Activated CD8-positive, alpha-beta memory T cell treated with anti-CD3 and anti-CD28 coated beads, Interleukin-2, amount 50 U/mL, for 1 hour (primary cell): ENCODE data around the gene C10orf105.

Experiments used
- DNase-seq: peaks from one replicate; pipeline ENCODE4 v3.0.0-alpha.2; 2020; ENCODE audit errors: extremely low read depth

C10orf105 gene

DNA sequence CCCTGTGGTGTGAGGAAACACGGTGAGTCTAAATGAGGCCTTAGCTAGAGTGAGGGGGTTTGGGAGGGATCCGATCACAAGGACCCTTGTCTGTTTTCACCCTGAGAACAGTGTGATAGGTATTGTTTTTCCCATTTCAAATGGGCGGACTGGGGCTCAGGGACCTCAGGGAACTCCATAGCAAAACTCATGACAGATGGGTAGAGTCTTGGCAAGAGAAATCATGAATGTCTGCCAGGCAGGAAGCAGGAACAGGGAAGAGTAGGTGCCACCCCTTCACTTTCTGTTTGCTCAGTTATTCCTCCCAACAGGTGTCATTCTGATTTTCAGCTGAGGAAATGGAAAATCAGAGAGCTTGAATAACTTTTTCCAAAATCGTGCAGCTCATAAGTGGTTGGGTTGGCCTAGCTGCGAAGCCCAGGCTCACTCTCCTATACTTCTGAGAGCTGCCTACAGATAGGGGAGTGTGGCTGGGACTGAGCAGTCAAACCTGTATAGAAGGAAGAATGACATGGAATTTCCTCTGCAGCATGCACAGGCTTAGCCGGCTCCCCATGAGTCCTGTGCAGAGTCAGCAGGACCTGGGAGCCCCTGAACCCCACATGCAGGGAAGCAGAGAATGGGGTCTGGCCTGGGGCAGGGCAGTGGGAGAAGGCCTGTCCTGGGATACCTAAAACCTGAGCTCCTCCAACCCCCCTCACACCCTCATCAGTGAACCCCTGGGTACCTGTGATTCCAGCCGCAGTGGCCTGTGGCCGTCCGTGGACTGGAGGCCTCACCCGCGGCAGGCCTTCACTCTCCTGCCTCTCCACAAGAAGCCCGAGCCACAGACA, 17.6 kb upstream of the C10orf105 start:
- no peak for DNase-seq

DNA sequence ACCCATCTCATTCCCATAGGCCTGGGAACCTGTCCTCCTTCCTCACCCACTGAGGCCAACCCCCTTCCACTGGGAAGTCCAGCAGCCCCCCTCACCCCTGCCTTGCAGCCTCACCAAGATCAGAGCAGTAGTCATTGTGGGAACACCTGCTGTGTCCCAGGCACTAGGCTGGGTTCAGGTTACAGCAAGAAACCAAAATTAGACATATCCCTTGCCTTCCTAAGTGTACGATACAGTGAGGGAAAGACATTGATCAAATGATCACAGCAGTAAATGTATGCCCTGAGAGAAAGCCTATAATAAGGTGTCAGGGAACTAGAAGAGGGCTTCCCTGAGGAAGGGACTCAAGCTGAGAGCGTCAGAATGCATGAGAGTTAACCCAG, 17.0 kb upstream of the C10orf105 start:
- DNase-seq, result no peak

DNA sequence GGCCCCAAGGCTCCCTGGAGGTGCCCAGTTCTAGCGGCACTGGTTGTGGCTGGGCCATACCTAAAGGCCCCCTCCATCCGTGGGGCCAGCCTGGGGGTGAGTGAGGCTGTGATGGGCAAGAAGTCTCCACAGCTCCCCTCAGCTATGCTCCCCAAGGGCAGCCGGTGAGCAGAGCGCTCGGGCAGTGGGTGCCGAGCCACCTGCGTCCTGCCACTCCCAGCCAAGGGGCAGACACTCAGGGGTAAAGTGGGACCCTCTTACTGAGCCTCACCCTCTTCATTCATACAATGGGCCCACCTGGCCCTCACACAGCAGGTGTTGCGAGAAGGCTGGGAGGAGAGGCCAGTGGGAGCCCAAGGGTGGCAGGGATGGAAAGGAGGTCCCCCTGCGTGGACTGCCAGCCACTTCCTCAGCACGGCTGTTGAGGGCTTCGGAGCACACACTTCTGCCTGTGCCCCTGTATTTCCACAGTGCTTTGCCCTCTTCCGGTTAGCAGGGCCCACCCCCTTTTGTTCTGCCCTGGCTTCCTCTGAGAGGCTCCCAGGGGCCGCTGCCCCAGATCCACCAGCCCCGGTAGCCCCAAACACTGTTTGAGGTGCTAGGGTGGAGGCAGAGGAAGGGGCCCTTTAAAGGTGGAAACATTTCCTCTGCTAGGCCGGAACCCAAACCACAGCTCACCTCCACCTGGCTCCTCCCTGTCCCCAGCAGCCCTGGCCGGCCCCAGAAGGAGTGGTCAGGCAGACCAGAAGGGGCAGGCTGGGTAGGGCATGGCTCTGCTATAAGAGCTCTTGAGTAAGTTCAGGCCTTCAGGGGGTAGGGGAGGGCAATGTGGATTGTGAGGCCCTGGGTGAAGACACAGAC, 16.4 kb upstream of the C10orf105 start:
- DNase-seq, result no peak

DNA sequence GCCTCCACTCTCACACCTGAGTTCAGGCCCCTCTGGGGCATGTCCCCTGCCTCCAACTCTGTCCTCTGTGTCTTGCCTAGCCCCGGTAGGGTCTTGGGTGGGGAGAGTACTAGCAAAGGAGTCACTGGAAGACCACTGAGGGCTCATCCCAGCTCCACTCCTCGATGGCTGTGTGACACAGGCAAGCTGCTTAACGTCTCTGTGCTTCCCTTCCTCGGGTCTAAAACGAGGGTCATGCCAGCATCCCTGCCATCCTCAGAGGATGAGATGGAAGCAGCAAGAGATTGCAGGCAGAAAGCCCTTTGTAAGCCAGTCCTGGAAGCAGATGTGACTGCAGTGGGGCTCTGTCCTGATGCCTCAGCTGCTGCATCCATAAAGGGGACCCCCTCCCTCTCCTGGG, 15.2 kb upstream of the C10orf105 start:
- no peak for DNase-seq

DNA sequence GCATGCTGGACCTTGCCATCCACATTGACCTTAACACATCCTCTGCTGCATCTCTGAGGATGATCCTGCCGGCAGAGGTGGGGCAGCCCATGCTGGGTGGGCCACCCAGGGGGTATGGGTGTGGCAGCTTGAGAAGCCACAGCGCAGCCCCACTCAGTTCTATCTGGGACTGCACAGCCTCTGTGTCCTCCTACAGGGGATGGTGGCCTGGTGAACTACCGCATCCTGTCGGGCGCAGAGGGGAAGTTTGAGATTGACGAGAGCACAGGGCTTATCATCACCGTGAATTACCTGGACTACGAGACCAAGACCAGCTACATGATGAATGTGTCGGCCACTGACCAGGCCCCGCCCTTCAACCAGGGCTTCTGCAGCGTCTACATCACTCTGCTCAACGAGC, 12.2 kb upstream of the C10orf105 start:
- DNase-seq, result no peak

DNA sequence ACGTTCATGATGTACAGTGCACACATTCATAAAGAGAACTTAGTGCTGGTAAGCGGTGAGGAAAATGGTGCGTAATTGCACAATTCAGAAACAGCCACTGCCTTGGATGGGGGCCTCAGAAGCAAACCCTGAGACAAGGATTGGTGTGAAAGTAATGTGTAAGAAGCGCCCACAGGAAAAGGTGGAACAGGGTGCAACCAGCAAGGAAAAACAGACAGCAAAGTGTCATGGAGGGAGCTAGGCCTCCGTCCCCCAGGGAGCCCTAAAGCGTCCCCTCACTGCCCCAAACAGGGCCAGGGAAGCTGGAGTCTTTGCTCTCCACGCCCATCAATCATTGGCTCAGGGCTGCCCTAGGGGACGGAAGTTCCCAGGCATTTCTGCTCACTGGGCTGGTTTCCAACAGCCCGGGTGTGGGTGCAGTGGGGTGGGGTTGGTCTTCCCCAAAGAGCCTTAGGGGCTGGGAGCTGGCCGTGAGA, 9.6 kb upstream of the C10orf105 start:
- DNase-seq, result no peak

DNA sequence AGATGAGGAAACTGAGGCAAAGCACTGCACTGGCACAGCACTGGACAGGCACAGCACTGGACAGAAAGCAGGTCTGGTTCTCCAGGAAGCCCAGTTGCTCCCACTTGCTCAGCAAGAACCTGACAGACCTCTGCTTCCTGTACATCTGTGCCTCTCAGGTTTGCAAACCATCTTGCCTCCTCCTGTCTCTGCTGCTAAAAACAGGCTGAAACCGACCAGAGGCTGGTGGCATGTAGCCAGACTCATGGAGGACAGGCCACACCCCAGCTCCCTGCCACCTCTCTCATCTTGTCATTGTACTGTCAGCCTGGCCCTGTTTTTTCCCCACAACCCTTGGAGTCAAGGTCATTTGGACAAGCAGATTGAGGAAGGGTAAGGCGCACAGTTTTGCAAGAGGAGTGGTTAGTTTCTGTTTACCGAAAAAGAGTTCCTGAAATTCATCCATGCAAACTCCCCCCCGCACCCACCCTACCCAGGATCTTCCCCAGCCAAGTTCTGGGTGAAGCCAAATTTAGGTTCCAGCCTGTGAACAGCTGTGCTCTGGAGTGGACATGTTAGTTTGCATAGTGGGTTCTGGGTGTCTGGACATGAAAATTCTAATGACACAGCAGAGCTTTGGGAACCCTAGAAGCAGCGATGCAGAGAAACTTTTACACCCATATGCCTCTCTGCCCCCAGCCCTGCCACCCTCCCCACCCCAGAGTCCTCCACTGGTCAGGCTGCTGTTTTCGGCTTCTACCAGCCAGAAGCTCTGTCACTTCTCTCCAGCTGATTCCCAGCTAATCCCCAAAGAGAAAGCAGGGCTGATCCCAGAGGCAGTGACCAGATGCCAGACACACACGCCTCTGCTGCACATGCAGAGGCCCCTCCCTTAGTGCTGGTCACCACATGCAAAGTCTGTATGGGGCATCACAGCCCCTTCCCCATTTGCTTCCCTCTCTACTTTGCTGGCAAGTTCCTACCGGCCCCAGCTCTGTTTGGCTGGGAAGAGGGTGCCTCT, 8.5 kb upstream of the C10orf105 start:
- DNase-seq, result no peak

DNA sequence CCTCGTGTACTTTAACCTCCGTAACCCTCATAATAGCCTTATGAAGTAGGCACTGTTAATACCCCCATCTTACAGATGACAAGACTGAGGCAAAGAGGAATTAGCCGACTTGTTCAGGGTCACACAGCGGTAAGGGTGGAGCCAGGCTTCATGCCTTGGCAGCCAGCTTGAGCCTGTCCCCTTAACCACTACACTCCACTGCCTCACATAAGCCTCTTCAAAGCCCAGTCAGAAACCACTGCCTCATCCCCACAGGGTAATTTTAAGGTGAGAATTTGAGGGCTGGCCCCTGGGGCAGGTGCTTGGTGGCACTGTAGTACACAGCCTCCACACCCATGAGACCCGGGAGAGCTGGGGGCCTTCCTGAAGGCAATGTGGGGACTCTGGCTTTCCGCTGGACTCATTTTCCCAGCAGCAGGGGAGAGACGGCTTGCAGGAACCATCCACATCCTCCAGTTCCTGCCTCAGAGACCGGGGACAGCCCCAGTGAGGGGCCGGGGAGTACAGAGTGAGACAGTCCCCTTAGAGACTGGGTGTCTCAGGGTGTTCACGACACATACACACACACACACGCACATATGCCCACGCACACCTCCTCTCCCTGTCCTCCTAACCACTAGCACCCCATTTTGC, 7.6 kb upstream of the C10orf105 start:
- no peak for DNase-seq

DNA sequence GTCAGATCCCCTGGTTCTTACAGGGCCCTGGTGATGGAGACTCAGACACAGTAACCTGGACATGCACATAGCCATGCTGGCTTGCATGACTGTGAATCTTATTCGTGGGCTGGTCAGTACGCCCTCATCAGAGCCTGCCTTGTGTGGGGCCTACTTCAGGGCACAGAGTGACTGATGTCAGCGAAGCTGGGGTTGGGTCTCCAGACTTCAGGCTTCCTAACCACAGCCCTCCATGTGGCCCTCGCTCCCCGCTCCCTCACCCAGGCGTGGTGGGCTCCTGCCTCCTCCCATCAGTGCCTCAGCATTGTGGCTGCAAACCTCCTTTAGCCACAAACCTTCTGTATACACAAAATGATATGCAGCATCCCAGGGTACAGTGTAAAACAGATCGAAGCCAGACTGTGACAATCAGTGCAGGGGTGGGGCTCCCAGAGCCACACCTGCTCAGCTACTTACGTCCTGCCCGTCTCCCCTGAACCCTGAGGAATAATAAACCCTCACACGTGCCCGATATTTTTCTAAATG, 7.1 kb upstream of the C10orf105 start:
- DNase-seq, result no peak

DNA sequence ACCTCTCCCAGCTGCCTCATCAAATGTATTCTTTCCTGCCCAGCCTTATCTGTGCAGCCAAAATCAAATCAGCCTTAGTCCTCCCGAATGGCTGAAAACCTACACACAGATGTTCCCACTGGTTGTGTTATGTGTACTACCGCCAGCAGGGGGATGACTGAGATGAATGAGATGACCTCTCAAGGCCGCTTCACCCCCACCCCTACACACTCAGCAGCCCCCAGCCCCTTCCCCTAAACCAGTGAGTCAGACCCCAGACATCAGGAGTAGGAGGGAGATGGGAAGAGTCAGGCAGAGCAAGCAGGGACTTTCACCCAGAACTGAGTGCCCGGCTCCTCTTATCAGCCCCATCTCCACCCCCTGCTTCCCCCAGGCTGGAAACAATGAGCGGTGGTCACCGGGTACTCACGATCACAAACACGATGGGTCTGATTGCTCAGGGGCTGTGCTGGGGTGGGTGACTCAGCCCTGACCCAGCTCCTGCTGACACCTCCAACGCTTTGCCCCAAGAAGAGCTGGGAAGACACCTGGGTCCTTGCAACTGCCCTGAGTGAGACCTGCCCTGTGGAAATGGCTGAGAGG, 6.5 kb upstream of the C10orf105 start:
- no peak for DNase-seq

DNA sequence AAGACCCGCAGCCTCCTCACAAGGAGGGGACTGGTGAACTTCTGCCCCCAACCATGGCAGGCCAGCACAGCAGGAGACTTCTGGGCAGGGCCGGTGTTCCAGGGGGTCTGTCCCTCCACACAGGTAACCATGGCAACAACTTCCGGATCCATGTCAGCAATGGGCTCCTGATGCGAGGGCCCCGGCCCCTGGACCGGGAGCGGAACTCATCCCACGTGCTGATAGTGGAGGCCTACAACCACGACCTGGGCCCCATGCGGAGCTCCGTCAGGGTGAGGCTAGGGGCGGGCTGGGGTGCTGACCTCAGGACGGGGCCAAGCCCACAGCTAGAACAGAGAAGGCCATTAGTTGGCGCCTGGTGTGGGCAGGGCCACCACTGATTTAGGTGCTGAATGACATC, 5.7 kb upstream of the C10orf105 start:
- DNase-seq, result no peak

DNA sequence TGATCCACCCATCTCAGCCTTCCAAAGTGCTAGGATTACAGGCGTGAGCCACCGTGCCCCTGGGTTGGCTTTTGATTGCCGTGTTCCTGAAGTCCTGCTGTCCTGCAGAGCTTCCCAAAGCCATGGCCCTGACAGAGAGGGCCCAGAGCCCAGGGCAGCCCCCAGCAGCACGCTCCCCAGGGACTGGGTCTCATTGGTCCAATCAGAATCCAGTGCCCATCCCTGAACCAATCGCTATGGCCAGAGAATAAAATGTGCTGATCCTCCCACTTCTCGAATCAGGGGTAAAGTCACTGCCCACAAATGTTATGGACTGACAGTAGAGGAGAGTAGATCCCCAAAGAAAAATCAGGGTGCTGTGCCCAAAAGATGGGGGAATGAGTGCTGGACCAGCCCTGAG, 5.0 kb upstream of the C10orf105 start:
- no peak for DNase-seq

DNA sequence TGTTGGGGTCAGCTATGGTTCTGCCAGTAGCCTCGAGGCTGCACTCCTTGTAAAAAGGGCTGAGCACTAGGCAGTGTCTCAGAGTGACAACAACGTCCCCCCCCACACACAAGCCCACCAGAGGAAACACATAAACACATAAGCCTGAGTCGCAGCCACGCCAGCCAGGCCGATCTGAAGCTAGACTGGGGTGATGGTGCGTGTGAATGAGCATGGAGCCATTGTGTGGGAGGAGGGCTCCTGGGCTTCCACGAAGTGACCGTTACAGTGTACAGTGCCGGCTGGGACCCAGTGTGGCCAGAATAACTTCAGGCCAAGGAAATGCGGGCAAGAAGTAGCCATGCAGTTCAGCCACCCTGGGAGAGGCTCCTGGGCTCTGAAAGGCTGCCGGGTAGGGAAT, 3.7 kb upstream of the C10orf105 start:
- no peak for DNase-seq

DNA sequence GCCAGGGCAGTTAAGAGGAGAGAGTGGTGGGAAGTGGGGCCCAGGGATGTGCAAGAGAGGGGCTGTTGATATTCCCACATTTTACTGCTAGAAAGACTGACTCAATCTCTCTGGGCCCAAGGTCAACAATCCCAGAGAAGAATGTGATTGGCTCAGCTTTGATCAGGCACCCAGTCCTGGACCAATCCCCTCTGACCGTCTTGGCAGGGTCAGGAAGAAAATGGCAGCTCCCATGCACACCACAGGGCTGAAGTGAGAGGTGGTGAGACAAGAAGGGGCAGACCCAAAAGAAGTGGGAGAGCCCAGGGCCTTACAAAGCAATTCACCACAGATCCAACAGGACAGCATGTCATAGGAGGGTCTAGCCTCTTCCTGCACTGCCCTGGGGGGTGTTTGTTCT, 3.3 kb upstream of the C10orf105 start:
- no peak for DNase-seq

DNA sequence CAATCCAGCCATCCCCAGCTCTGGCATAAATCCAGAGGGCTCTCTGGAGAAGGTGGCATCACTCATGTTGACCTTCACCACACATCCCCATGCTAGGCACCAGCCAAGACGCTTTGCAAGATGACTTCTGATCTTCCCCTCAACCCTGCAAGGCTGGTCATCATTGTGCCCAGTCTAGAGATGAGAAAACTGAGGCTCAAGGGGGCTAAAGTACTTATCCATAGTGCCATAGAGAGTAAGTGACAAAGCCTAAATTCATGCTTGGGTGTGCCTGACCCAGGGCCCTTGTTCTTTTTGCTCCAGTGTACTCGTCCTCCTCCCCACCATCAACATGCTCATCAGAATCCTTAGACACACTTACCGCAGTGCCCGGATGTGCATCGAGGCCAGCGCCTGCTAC, 1.7 kb upstream of the C10orf105 start:
- DNase-seq, result no peak

DNA sequence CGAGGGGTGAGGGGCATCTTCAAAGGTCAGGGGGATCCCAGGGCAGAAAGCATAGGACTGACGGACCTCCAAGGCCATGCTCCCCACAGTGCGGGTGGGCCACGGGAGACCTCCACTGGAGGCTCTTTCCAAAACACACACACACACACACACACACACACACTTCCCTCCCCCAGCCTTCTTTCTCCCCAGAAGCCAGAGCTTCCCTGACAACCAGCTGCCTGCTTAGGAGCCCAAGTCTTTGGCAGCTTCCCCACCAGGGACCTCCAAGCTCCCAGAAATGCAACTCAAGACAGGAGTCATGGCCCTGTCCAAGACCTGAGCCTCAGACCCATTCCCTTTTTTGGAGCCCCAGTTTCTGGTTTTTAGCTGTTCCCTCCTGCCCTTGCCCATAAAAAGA, 710 bp upstream of the C10orf105 start:
- DNase-seq, result no peak

DNA sequence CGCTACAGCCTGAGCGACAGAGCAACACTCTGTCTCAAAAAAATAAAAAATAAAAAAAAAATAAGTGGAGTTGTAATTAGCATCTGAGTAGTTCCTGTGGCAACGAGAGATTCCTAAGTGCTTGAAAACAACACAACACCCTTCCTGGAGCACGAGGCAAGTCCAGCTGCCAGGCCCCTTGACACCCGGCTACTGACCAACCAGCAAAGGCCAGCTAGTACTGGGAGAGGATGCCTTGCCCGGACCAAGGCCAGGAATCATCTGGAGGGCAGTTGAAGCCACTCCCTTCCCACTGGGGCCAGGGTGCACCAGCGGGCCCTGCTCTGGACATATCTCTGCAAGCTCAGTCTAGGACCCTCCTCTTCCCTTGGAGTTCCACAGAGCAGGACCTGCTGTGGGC, 536 bp downstream of the C10orf105 start:
- DNase-seq, result no peak

DNA sequence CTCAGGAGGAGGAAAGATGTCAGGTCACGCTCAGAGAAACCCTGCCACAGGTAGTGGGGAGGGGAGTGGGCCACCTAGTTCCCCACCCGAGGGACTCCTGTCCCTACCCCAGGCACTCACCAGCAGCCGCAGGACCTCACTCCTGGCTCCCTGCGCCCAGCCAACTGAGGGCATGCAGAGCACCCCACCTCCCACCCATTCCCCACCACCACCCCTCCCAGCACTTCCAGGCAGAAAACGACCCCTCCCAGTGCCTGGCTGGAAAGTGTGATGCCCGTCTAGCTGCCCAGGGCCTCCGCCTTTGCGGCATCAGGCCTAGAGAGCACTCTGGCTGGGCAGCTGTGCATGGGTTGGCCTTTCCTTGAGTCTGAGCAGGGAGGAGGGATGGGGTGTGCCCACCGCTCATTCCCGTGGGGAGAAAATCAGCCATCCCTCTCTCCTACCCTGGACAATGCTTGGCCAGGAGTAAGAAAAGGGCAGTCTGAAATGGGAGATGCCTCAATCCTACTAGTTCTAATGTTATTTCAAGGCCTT, 1.3 kb downstream of the C10orf105 start:
- no peak for DNase-seq

DNA sequence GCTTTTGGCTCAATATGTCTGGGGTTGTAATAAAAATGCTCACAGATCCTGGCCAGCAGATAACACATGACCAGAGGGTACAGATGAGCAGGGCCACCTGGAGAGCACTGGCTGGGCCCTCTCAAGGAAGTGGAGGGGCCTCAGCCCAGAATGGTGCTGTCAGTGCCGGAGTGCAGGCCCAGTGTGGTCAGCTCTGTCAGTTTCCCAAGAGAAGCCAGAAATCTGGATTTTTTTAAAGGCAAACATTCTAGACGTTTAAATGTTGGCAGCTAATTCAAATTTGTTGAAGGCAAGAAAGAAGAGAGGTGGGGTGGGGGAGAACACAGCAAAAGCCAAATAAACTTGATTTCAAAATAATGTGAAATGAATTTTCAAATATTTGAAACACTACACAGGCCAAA, 2.0 kb downstream of the C10orf105 start:
- no peak for DNase-seq

DNA sequence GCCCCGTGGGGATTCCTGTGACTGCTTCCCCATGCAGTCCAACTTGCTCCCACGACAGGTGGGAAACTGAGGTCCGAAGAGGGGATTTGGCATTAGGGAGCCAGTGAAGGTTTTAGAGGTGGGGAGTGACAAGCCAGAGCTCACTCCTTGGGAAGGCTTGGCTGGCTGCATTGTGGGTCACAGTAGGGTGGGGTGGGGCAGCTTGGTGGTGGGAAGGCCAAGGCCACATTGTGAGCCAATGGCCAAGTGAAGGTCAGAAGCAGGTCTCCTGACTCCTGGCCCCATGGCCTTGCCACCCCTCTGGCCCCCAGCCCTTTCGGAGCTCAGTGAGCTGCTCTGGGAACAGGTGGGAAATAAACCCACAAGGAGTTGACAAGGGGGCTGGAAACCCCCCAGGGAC, 2.5 kb downstream of the C10orf105 start:
- DNase-seq, result no peak
